ENCODE results near the gene ASIC4.

Gene ASIC4

GRCh38 chr2:219570194-219570923 is 56.1 kb downstream of the ASIC4 start:
- no peak for DNase-seq (ENCODE audit: low read depth)

- DNase-seq (ENCODE audit: low read depth): no peak
Observed at GRCh38 chr2:219570924-219571310, 56.6 kb downstream of the ASIC4 start.

GRCh38 chr2:219571311-219572236 is 57.3 kb downstream of the ASIC4 start, which contains the start of gene OBSL1:
Gene OBSL1 (minus strand): TSS chr2:219571539. CDS start chr2:219571232, 307 bp downstream.
- DNase-seq (ENCODE audit: low read depth): no peak

GRCh38 chr2:219572237-219573001 is 58.1 kb downstream of the ASIC4 start, which contains the start of gene INHA:
Gene INHA (plus strand): TSS chr2:219572310. CDS start chr2:219572375, 65 bp downstream.
- no peak for DNase-seq (ENCODE audit: low read depth)

- no peak for DNase-seq (ENCODE audit: low read depth)
Observed at GRCh38 chr2:219573166-219573565, 58.9 kb downstream of the ASIC4 start.

- no peak for DNase-seq (ENCODE audit: low read depth)
Observed at GRCh38 chr2:219574484-219575311, 60.4 kb downstream of the ASIC4 start.

- no peak for DNase-seq (ENCODE audit: low read depth)
Observed at GRCh38 chr2:219575566-219576504, 61.6 kb downstream of the ASIC4 start.

GRCh38 chr2:219576505-219577388 is 62.5 kb downstream of the ASIC4 start:
- no peak for DNase-seq (ENCODE audit: low read depth)

GRCh38 chr2:219578811-219579613 is 64.7 kb downstream of the ASIC4 start:
- no peak for DNase-seq (ENCODE audit: low read depth)

GRCh38 chr2:219581346-219581745 is 67.1 kb downstream of the ASIC4 start:
- no peak for DNase-seq (ENCODE audit: low read depth)

All from stimulated activated CD8-positive, alpha-beta memory T cell treated with anti-CD3 and anti-CD28 coated beads, Interleukin-12 subunit alpha, Interleukin-12 subunit beta, amount 100 ng/mL, for 4 hours (primary cell).